Transverse colon (tissue), 4 donors: ENCODE measurements around the gene ANKH.

Experiments used
- CTCF ChIP-seq, 5 experiments: fragments of 200-600 bp in 3 of 5; fragments of 450-650 bp in 2 of 5; sonication (generic) in 3 of 5; IDR thresholded peaks; 1 replicate in 2 of 5; 2 replicates in 3 of 5; pipeline ENCODE4 v1.5.1; 2016 to 2017; ENCODE audit warnings: antibody characterized with exemption in 5 of 5, inconsistent platforms in 3 of 5, mild to moderate bottlenecking in 2 of 5, moderate library complexity in 1 of 5
- EP300 ChIP-seq: sonication (generic); formaldehyde crosslinking; IDR thresholded peaks from one replicate; pipeline ENCODE4 v1.6.1; 2017; ENCODE audit warnings: antibody characterized with exemption, low read depth
- POLR2A ChIP-seq: fragments of 450-650 bp; IDR thresholded peaks from one replicate; pipeline ENCODE4 v1.6.1; 2016; ENCODE audit warnings: antibody characterized with exemption, mild to moderate bottlenecking, moderate library complexity
- POLR2AphosphoS5 ChIP-seq, 3 donors: sonication (generic); formaldehyde crosslinking; IDR thresholded peaks; one replicate each; pipeline ENCODE4 v1.6.1; 2016; ENCODE audit warnings: antibody characterized with exemption in 3 of 3

- TF ChIP-seq CTCF (IDR thresholded peaks at IDR 0.05) (no peak), POLR2A (no peak), EP300 (no peak), POLR2AphosphoS5 (IDR thresholded peaks at IDR 0.05) (no peak)
These were observed 156.9 kb downstream of the ANKH start for GRCh38 chr5:14714706-14715105.
